CD4-positive, alpha-beta T cell treated with Interleukin-17A for 4 hours (primary cell): ENCODE data around the gene ATM.
"Not testable (repeated sequence)": the region's sequence is repeated elsewhere in the genome, so short reads cannot be mapped to it uniquely, and the experiment has no call there.

Source experiments
- DNase-seq: peaks from one replicate; pipeline ENCODE4 v3.0.0-alpha.2; 2020; ENCODE audit warnings: mixed read lengths

Gene ATM

DNA sequence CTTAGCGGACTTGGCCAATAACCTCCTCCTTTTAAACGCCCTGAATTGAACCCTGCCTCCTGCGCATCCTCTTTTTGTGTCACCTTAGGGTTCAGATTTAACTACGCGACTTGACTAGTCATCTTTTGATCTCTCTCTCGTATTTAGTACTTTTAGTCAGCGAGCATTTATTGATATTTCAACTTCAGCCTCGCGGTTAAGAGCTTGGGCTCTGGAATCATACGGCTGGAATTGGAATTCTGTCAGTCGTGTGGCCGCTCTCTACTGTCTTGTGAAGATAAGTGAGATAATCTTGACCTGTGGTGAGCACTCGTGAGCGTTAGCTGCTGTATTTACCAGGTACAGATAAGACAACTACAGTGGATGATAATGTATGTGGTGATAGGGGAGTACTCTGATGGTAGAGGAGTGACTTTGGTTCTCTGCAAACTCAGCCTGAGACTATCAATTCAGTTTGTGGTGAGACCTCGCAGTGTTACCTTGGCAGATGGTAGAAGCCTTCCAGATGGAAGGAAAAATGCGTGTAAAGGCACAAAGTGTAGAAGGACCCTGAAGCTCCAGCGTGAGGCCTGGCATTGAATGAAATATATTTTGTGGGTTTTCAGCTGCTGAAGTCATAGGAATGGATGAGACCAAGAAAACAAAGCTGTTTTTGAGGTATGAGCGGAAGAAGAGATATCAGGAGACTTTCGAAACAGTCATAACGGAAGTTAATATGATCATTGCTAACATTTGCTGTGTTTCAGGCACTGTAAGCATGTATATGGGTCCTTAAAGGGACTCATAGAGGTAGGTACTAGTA lies 682 bp downstream of the ATM start:
- DNase-seq, result peak; percentile 56

DNA sequence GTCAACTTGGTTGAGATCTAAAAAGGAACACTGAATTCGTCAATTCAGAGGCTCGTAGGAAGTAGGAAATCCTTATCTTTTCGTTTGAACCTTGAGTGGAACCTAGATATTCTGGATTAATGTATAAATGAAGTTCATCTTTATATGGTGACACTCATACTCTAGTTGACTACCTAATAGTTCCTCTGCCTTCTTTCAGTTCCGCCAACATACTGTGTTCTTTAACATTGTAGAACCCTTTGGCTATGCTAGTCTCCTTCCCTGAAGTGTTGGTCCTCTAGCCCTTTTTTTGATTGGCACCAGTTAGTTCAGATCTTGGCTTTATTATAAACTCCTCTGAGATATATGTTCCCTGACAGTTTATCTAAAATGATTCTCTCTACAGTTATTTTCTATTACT lies 1.5 kb downstream of the ATM start:
- no peak for DNase-seq

DNA sequence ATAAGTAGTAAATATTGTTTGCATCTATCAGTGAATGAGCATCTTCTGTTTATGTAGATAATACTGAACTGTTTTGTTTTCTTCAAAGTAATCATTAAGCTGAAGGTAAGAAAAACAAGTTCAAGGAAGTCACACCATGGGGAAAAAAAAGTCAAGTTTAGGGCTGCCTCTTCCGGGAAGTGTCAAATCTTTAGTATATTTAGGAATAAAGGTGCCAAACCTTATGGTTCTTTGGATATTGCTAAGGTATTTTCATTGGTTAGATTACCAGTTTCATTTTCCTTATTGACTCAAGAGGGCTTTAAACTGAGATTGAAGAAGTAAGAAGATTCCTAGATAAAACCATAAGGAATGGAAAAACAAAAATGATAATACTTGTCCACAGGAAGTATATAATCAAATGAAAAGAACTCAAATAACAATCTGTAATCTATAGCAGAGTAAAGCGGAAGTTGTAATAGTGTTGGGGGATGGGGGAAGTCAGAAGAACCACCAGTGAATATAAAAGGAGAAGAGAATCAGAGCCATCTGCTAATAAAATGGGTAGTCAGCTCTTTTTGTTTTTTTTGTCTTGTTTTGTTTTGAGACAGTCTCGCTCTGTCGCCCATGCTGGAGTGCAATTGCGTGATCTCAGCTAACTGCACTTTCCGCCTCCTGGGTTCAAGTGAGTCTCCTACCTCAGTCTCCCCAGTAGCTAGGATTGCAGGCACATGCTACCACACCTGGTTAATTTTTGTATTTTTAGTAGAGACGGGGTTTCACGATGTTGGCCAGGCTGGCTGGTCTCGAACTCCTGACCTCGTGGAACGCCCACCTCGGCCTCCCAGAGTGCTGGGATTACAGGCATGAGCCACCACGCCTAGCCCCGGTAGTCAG lies 2.3 kb downstream of the ATM start:
- peak; percentile 61 for DNase-seq

DNA sequence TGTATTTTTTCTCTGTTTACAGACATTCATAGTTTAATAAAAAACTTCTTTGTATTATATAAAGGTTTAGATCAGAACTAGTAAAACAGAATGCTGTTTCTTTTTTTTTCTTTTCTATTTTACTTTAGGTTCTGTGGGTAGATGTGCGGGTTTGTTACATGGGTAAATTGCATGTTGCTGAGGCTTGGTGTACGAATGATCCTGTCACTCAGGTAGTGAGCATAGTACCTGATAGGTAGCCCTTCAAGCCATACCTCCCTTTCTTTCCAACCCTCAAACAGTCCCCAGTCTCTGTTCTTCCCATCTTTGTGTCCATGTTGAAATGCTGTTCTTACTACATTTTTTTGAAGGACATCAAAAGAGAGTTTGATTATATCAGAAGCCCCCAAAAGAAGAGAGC lies 3.2 kb downstream of the ATM start:
- DNase-seq, result no peak

DNA sequence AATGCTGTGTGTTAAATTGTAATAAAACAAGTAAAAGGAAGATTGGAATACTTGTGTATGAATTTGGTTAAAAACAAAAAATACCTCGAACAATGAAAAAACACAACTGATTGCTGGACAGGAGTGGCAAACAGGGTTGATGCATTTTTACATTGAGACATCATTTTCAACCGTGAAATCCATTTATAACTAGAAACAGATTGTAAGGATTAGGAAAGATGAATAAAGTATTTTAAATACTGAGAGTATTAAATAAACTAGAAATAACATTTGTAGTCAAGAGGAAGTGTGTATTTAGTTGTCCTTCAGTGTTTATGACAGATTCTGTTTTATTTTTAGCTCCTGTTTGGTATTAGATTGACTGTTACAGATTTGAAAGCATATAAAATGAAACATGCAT lies 5.4 kb downstream of the ATM start:
- DNase-seq, result no peak

DNA sequence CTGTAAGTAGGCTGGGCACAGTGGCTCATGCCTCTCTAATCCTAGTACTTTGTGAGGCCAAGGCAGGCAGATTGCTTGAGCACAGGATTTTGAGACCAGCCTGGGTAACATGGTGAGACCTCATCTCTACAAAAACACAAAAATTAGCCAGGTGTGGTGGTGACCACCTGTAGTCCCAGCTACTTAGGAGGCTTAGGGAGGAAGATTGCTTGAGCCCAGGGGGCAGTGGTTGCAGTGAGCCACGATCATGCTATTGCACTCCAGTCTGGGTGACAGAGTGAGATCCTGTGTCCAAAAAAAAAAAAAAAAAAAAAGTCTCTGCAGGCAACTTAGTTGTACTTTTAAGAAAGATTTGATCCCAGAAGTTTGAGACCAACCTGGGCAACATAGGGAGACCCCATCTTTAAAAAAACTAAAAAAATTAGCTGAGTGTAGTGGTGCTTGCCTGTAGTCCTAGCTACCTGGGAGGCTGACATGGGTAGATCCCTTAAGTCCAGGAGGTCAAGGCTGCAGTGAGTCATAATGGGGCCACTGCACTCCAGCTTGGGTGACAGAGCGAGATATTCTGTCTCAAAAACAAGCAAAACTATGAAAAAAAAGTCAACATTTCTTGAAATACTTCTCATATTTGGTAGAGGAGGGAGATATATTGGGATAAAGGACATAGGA lies 10.5 kb downstream of the ATM start:
- DNase-seq, result no peak

DNA sequence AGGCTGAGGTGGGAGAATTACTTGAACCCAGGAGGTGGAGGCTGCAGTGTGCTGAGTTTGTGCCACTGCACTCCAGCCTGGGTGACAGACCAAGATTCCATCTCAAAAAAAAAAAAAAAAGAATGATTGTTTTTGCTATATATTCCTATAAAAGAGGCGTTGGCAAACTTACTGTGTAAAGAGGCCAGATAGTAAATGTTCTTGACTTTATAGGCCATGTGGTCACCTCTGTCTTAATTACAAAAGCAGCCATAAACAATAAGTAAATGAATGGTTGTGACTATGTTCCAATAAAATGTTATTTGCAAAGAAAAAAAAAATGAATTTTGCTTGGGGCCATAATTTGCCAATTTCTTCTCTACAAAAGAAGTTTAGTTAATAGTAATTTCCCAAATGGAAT lies 12.3 kb downstream of the ATM start:
- no peak for DNase-seq

DNA sequence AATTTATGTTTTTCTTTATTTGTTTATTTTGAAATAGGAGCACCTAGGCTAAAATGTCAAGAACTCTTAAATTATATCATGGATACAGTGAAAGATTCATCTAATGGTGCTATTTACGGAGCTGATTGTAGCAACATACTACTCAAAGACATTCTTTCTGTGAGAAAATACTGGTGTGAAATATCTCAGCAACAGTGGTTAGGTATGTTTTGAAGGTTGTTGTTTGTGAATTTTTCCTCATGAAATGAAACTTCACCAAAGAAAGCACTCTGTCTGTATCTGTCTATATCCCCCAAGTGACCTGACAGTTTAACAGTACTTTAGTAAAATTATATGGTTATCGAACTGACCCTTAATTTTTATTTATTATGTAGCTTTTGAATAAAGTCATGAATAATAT lies 12.8 kb downstream of the ATM start:
- no peak for DNase-seq

DNA sequence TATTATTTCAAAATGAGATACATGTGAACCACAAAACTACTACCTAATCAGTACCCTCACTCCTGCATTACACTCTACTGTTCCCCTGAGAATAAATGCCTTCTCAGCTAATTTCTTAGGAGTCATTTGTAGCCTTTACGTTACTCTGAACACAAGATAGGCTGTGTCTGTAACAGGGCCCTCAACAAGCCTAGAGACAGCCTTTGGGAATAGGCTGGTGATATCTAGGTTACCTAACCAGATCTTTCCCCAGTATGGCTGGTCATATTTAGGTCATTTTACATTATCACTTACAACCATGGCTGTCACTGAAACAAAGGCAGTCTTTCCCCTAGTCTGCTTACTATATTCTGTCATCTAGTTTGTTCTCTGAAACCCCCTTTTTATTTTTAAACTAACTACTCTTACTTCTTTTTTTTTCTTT lies 14.2 kb downstream of the ATM start:
- DNase-seq, result no peak

DNA sequence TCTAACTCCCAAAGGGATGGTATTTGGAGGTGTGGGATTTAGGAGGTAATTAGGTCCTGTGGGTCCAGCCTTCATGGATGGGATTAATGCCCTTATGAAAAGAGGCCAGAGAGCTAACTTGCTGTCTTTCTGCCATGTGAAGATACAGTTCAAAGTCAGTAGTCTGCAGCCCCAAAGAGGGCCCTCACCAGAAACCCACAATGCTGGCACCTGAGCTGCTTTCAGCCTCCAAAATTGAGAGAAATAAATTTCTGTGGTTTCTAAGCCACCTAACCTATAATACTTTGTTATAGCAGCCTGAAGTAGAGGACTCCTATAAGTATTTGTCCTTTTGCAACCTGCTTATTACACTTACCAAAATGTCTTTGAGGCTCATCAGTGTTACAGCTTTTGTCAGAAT lies 16.2 kb downstream of the ATM start:
- DNase-seq, result peak; percentile 59

DNA sequence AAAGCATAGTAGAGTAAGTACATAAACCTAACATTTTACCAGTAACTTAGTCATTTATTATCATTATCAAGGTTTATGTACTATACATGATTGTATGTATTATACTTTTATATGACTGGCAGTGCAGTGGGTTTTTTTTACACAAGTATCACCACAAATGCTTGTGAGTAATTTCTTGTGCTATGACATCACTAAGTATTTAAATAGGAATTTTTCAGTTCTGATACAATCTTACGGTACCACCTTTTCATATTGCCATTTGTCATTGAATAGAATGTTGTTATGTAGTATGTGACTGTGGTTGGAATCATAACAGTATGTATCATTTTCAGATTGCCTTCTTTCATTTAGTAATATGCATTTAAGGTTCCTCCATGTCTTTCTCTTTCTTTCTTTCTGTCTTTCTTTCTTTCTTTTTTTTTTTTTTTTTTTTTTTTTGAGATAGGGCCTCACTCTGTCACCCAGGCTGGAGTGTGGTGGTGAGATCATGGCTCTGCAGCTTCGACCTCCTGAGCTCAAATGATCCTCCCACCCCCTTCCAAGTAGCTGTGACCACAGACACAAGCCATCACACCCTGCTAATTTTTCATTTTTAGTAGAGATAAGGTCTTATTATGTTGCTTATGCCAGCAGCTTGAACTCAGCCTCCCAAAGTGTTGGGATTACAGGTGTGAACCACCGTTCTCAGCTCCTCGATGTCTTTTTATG lies 18.6 kb downstream of the ATM start:
- peak; percentile 41 for DNase-seq

DNA sequence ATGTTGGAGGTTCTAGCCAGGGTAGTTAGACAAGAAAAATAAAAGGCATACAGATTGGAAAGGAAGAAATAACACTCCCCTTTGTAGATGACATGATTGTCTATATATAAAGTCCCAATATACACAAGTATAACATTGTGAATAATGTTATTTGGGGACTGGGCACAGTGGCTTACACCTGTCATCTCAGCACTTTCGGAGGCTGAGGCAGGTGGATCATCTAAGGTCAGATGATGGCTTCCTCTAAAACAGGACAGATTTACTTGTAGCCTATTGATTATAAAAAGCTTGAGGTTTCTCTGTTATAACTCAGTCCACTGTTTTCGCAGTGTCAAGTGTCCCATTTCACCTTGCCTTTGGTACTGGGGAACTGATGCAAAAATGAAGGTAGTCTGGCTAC lies 19.6 kb downstream of the ATM start:
- DNase-seq, result no peak

DNA sequence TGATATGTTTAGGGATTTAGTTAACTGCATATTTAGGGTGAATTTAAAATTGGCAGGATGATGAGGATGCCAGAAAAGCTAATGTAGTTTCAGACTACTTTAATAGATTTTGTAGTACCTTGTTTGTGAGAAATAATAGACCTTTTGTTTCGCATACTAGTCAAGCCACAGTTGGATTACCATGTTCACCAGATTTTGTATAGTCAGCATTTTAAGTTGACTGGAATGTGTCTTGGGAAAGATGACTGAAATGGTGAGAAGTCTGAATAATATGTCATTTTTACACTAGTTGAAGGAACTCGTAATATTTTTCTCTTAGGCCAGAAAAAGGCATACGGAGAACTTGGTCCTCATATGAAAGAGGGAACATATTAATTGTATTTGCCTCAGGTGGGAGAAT lies 23.4 kb downstream of the ATM start:
- no peak for DNase-seq

DNA sequence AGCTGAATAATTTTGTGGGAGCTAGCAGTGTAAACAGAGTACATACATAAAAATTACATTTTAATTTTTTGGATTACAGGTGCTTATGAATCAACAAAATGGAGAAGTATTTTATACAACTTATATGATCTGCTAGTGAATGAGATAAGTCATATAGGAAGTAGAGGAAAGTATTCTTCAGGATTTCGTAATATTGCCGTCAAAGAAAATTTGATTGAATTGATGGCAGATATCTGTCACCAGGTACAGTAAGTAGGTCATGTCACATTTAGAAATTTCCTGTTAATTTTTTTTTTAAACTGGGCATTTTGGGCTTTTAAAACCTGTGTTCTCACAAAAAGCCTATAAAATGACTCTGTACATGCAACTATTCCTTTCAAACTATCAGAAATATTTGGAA lies 24.0 kb downstream of the ATM start:
- DNase-seq, result no peak

DNA sequence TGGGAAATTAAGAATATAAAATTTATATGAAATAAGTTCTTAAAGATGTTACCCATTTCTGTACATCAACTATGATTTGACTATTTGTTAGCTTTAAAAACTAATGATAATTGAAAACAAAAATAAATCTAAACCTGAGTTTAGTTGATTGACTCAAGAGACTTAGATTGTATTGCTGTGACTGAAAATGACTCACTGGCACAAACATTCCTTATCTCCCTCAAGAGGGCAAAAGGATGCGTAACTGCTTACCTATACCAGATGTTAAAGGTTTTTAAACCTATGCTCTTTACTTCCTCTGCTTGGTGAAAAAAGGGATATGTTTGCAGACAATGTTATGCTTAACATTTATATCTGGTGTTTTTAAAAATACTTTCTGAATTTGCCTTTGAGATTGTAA lies 30.3 kb downstream of the ATM start:
- no peak for DNase-seq

DNA sequence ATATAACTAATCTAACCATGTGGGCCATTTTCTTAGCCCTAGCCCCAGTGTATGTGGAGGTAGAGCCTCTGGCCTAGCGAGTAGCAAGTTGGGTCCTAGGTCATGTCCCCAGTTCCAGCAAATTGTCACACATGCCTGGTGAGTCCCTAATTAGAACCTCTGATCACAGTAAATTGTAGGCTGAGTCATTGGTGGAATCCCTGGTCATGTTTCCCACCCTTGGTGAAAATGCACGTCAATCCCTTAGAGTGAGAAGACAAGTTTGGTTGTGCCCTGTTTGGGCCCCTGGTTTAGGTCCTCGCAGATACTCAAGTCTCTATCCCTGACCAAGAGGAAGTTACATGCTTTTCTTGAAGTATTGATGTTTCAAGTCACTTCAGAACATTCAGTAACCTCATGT lies 46.7 kb downstream of the ATM start:
- no peak for DNase-seq

DNA sequence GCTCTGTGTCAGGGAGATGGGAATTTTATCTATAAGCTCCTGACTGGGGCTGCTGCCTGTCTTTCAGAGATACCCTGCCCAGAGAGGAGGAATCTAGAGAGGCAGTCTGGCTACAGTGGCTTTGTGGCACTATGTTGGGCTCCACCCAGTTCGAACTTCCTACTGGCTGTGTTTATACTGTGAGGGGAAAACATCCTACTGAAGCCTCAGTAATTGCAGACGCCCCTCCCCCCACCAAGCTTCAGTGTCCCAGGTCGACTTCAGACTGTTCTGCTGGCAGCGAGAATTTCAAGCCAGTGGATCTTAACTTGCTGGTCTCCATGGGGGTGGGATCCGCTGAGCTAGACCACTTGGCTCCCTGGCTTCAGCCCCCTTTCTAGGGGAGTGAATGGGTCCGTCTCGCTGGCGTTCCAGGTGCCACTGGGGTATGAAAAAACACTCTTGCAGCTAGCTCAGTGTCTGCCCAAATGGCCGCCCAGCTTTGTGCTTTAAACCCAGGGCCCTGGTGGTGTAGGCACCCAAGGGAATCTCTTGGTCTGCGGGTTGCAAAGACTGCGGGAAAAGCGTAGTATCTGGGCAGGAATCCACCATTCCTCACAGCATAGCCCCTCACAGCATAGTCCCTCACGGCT lies 54.2 kb downstream of the ATM start:
- DNase-seq, result not testable (repeated sequence)

DNA sequence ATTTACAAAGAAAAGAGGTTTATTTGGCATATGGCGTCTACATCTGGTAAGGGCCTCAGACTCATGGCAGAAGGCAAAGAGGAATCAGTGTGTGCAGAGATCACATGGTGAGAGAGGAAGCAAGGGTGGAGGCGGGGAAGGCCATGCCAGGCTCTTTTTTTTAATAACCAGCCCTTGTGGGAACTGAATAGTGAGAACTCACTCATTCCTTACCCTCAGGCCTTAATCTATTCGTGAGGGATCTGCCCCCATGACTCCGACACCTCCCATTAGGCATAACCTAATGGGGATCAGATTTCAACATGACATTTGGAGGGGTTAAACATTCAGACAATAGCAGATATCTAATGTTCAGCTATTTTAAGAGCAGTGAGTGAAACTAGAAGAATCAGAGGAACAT lies 55.7 kb downstream of the ATM start:
- peak; percentile 17 for DNase-seq

DNA sequence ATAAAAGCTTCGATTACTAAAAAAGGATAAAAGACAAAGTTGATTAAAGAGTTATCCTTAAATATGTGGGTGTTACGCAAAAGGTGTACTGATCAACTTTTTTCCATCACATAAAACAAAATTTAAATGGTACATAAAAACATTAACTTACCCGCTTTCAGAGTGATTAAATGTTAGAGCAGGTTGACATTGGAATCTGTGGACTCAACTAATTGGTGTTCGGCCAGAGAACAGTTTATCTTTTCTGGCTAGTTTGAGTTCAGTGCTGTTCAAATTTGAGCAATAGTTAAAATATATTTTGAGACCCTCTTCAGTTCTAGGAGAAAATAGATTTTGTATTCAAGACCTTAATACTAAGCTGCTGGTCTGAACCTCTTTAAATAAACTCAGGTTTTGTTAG lies 56.1 kb downstream of the ATM start:
- no peak for DNase-seq

DNA sequence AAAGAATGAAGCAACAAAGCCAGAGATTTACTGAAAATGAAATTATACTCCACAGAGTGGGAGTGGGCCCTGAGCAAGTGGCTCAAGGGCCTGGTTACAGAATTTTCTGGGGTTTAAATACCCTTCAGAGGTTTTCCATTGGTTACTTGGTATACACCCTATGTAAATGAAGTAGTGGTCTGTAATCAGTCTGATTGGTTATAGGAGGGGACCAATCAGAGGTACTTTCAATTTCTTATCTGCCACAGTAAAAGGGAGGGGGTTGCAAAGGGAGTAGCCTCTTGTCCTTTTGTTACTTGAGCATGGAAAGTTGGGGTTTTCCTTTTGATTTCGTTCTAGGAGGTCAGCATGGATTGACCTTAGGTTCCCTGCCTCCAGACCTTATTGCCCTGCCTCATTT lies 63.5 kb downstream of the ATM start:
- DNase-seq, result no peak

DNA sequence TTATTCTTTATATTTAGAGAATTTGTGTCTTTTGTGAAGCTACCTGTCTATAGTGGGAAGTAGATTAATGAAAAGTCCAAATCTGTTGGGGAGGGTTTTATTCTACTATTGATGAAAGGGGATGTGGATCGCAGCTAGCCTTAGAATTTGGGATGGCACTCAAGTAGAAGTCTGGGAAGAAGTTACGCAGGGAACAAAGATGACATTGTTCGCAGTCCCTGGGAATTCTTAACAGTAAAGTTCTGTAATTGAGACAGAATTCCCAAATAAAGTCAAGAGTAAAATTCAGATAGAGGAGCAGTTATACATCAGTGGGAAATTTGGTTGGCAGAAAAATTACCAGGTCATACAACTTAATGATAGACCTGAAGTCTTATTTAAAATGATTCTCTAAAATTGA lies 64.1 kb downstream of the ATM start:
- no peak for DNase-seq

DNA sequence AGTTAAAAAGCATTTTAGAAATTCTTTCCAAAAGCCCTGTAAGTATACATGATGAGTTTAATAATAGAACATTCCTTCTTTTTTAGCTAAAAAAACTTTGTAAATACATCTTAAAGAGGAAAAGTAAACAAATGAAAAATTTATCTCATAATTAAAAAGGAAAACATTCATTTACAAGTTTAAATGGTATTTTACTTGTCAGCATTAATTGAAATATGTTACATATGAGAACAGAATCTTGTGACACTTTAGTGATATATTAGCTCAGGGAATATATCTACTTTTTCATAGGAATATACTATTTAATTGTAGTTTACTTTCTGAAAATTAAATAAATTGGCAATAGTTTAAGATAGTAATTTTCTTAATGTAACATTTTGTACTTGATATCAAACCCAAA lies 66.2 kb downstream of the ATM start:
- not testable (repeated sequence) for DNase-seq

DNA sequence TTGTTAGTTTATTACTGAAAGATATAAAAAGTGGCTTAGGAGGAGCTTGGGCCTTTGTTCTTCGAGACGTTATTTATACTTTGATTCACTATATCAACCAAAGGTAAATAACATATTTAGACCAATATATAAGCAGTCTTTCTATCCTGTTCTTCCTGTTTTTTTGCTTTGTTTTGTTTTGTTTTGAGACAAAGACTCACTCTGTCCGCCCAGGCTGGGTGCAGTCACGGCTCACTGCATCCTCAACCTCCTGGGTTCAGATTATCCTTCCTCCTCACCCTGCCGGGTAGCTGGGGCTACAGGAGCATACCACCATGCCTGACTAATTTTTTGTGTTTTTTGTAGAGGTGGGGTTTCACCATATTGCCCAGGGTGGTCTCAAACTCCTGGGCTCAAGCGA lies 66.8 kb downstream of the ATM start:
- DNase-seq, result no peak
